ENCODE results near the gene DMXL1. TPM values are rescaled to one million over a fixed set of nuclear protein-coding genes. Genes with fewer than 3 reads are reported as not detected.
"Not testable (repeated sequence)": the region's sequence is repeated elsewhere in the genome, so short reads cannot be mapped to it uniquely, and the experiment has no call there.

The DMXL1 gene
- total RNA-seq, 4 donors from 2014 or later, result 78.8 to 181 (median 90.3) TPM

DNA sequence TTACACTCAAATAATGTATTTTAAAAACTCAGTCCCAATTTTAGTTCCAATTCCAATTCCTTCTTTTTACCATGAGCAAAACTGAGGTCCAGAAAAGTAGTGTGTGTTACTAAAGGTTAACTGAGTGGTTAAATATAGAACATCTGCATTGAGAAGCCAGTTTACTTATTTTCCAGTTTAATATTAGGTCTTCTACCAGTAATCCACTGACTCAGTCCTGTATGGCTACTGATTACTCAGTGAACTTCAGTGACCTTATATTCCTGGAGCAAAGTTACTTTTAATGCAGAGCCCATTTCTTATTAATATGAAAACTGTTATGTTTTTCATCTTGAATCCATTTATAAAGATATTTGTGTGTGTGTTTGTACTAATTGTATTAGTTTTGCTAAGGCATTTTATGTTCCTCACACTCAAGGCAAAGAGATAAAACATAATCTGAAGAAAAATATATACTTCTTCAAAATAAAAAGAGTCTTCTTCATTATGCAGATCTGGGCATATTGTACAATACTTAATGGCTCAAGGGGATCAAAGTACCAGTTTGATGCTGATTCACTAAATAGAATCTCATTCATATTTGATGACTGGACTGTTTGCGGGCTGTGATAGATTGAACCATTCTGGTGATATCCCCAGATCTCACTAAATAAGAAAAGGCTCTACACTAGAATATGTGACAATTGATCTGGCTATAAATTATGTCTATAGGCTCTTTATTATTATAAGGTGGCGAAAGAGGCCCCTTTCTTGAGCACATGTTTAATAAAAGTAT is 60.8 kb downstream of the DMXL1 start:
- Histone ChIP-seq H3K4me3 (no peak overlapping the region), H3K27me3 (no peaks in the 10 kb centered on the region), H3K9me3 (peaks cover 0 to 5% (median 2%) of the 10 kb centered on the region in 4 donors), H3K36me3 (peaks cover 0 to 62% (median 0%) of the 10 kb centered on the region in 3 donors), H3K4me1 (no peaks in the 10 kb centered on the region), H3K27ac (no peak overlapping the region)
- no peak for TF ChIP-seq POLR2A (IDR thresholded peaks at IDR 0.05)
- TF ChIP-seq, protein P1, sequence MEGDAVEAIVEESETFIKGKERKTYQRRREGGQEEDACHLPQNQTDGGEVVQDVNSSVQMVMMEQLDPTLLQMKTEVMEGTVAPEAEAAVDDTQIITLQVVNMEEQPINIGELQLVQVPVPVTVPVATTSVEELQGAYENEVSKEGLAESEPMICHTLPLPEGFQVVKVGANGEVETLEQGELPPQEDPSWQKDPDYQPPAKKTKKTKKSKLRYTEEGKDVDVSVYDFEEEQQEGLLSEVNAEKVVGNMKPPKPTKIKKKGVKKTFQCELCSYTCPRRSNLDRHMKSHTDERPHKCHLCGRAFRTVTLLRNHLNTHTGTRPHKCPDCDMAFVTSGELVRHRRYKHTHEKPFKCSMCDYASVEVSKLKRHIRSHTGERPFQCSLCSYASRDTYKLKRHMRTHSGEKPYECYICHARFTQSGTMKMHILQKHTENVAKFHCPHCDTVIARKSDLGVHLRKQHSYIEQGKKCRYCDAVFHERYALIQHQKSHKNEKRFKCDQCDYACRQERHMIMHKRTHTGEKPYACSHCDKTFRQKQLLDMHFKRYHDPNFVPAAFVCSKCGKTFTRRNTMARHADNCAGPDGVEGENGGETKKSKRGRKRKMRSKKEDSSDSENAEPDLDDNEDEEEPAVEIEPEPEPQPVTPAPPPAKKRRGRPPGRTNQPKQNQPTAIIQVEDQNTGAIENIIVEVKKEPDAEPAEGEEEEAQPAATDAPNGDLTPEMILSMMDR (IDR thresholded peaks at IDR 0.05), result no peak
- no peak for DNase-seq

DNA sequence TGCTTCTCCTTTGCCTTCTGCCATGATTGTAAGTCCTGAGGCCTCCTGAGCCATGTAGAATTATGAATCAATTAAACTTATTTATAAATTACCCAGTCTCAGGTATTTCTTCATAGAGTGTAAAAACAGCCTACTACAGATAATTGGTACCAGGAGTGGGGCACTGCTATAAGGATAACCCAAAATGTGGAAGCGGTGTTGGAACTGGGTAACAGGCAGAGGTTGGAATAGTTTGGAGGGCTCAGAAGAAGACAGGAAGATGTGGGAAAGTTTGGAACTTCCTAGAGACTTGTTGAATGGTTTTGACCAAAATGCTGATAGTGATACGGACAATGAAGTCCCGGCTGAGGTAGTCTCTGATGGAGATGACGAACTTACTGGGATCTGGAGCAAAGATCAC is 64.9 kb downstream of the DMXL1 start:
- not testable (repeated sequence) for H3K27me3 ChIP-seq, DNase-seq, H3K27ac ChIP-seq, H3K4me1 ChIP-seq, H3K9me3 ChIP-seq, H3K4me3 ChIP-seq
- H3K36me3 ChIP-seq, result peaks cover 0 to 51% (median 0%) of the 10 kb centered on the region in 3 donors

DNA sequence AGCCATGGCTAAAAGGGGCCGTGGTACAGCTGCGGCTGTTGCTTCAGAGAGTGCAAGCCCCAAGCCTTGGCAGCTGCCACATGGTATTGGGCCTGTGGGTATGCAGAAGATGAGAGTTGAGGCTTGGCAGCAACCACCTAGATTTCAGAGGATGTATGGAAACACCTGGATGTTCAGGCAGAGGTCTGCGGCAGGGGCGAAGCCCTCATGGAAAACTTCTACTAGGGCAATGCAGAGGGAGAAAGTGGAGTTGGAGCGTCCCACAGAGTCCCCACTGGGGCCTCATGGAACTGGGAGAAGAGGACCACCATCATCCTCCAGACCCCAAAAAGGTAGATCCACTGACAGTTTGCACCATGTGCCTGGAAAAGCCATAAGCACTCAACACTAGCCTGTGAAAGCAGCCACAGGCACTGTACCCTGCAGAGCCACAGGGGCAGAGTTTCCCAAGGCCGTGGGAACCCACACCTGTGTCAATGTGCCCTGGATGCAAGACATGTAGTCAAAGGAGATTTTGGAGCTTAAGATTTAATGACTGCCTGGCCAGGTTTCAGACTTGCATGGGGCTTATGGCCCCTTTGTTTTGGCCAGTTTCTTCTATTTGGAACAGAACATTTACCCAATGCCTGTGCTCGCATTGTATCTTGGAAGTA is 65.9 kb downstream of the DMXL1 start:
- Histone ChIP-seq H3K27me3 (no peaks in the 10 kb centered on the region), H3K4me3 (no peak overlapping the region), H3K9me3 (peaks cover 0 to 7% (median 3%) of the 10 kb centered on the region in 4 donors), H3K36me3 (peaks cover 0 to 51% (median 0%) of the 10 kb centered on the region in 3 donors), H3K4me1 (no peaks in the 10 kb centered on the region), H3K27ac (no peak overlapping the region)
- no peak for DNase-seq
- no peak for TF ChIP-seq POLR2A (IDR thresholded peaks at IDR 0.05)
- TF ChIP-seq, protein P1 (IDR thresholded peaks at IDR 0.05), result no peak

GRCh38 chr5:119153629-119154028 is 82.7 kb downstream of the DMXL1 start:
- Histone ChIP-seq H3K27ac (no peak overlapping the region), H3K9me3 (no peaks in the 10 kb centered on the region), H3K4me3 (no peak overlapping the region), H3K36me3 (peaks cover 0 to 42% (median 0%) of the 10 kb centered on the region in 3 donors), H3K27me3 (no peaks in the 10 kb centered on the region), H3K4me1 (no peaks in the 10 kb centered on the region)
- no peak for DNase-seq
- no peak for TF ChIP-seq POLR2A (IDR thresholded peaks at IDR 0.05)
- TF ChIP-seq, protein P1 (IDR thresholded peaks at IDR 0.05), result no peak

- H3K27ac ChIP-seq, result no peak overlapping the region
These were observed 87.3 kb downstream of the DMXL1 start for GRCh38 chr5:119158144-119158543.

More at GRCh38 chr5:119158144-119158543, 87.3 kb downstream of the DMXL1 start:
- Histone ChIP-seq H3K36me3 (peaks cover 0 to 12% (median 0%) of the 10 kb centered on the region in 3 donors), H3K4me3 (no peak overlapping the region), H3K9me3 (no peaks in the 10 kb centered on the region), H3K4me1 (no peaks in the 10 kb centered on the region), H3K27me3 (no peaks in the 10 kb centered on the region)
- DNase-seq, result no peak
- TF ChIP-seq, protein P1 (IDR thresholded peaks at IDR 0.05), result no peak
- TF ChIP-seq POLR2A (IDR thresholded peaks at IDR 0.05), result no peak

Measured in Peyer's patch (tissue), 4 donors.